HEK293 (cell line): ENCODE results near the gene XIRP1.

ENCODE experiments used
- GFI1B ChIP-seq: fragments of 450-650 bp; formaldehyde crosslinking; IDR thresholded peaks from 2 replicates; pipeline ENCODE4 v1.5.1; 2016; ENCODE audit warnings: missing biosample characterization, missing genetic modification characterization
- HOXC10 ChIP-seq: sonication (generic); formaldehyde crosslinking; IDR thresholded peaks from 2 replicates; pipeline ENCODE4 v1.8.1; 2023; ENCODE audit warnings: mild to moderate bottlenecking, missing genetic modification reagents
- INSM2 ChIP-seq: fragments of 450-650 bp; formaldehyde crosslinking; IDR thresholded peaks from 2 replicates; pipeline ENCODE4 v1.5.1; 2016; ENCODE audit warnings: missing biosample characterization, missing genetic modification characterization
- OSR2 ChIP-seq: fragments of 450-650 bp; formaldehyde crosslinking; IDR thresholded peaks from 2 replicates; pipeline ENCODE4 v1.5.1; 2016; ENCODE audit warnings: missing biosample characterization, missing genetic modification characterization
- SCRT2 ChIP-seq: fragments of 450-650 bp; formaldehyde crosslinking; IDR thresholded peaks from 2 replicates; pipeline ENCODE4 v1.5.1; 2016; ENCODE audit warnings: missing biosample characterization, missing genetic modification characterization
- SP3 ChIP-seq: fragments of 450-650 bp; formaldehyde crosslinking; IDR thresholded peaks from 2 replicates; pipeline ENCODE4 v1.5.1; 2016; ENCODE audit warnings: missing biosample characterization, missing genetic modification characterization
- ZBTB21 ChIP-seq: fragments of 450-650 bp; formaldehyde crosslinking; IDR thresholded peaks from 2 replicates; pipeline ENCODE4 v1.5.1; 2017; ENCODE audit warnings: missing biosample characterization, missing genetic modification characterization
- ZIC2 ChIP-seq: fragments of 450-650 bp; formaldehyde crosslinking; IDR thresholded peaks from 2 replicates; pipeline ENCODE4 v1.5.1; 2016; ENCODE audit warnings: missing biosample characterization, missing genetic modification characterization
- ZNF114 ChIP-seq: fragments of 450-650 bp; formaldehyde crosslinking; IDR thresholded peaks from 2 replicates; pipeline ENCODE4 v1.5.0; 2017; ENCODE audit warnings: missing biosample characterization, missing genetic modification characterization
- ZNF146 ChIP-seq: fragments of 450-650 bp; formaldehyde crosslinking; IDR thresholded peaks from 2 replicates; pipeline ENCODE4 v1.5.1; 2016; ENCODE audit warnings: missing biosample characterization, missing genetic modification characterization
- ZNF184 ChIP-seq: fragments of 450-650 bp; IDR thresholded peaks from 2 replicates; pipeline ENCODE4 v1.5.1; 2018; ENCODE audit warnings: missing biosample characterization, mild to moderate bottlenecking, missing genetic modification characterization
- ZNF19 ChIP-seq: fragments of 450-650 bp; formaldehyde crosslinking; IDR thresholded peaks from 2 replicates; pipeline ENCODE4; 2016; ENCODE audit warnings: missing biosample characterization, missing genetic modification characterization, low read depth
- ZNF202 ChIP-seq: fragments of 450-650 bp; formaldehyde crosslinking; IDR thresholded peaks from 2 replicates; pipeline ENCODE4 v1.5.1; 2016; ENCODE audit warnings: missing biosample characterization, missing genetic modification characterization, borderline replicate concordance
- ZNF24 ChIP-seq: fragments of 450-650 bp; formaldehyde crosslinking; IDR thresholded peaks from 2 replicates; pipeline ENCODE4 v1.5.1; 2016; ENCODE audit warnings: missing biosample characterization, missing genetic modification characterization
- ZNF280D ChIP-seq: fragments of 450-650 bp; formaldehyde crosslinking; IDR thresholded peaks from 2 replicates; pipeline ENCODE4 v1.5.1; 2016; ENCODE audit warnings: missing biosample characterization, missing genetic modification characterization
- ZNF302 ChIP-seq: fragments of 450-650 bp; formaldehyde crosslinking; IDR thresholded peaks from 2 replicates; pipeline ENCODE4 v1.5.1; 2016; ENCODE audit warnings: missing biosample characterization, missing genetic modification characterization, low read depth
- ZNF354C ChIP-seq: fragments of 450-650 bp; formaldehyde crosslinking; IDR thresholded peaks from 2 replicates; pipeline ENCODE4 v1.5.1; 2016; ENCODE audit warnings: missing biosample characterization, missing genetic modification characterization, low read depth, borderline replicate concordance
- ZNF488 ChIP-seq: fragments of 450-650 bp; formaldehyde crosslinking; IDR thresholded peaks from 2 replicates; pipeline ENCODE4 v1.5.1; 2016; ENCODE audit warnings: missing biosample characterization, missing genetic modification characterization
- ZNF571 ChIP-seq: fragments of 450-650 bp; formaldehyde crosslinking; IDR thresholded peaks from 2 replicates; pipeline ENCODE4 v1.5.0; 2017; ENCODE audit warnings: missing biosample characterization, missing genetic modification characterization
- ZNF623 ChIP-seq: fragments of 450-650 bp; formaldehyde crosslinking; IDR thresholded peaks from 2 replicates; pipeline ENCODE4 v1.5.1; 2016; ENCODE audit warnings: missing biosample characterization, missing genetic modification characterization
- ZNF639 ChIP-seq: fragments of 450-650 bp; formaldehyde crosslinking; IDR thresholded peaks from 2 replicates; pipeline ENCODE4 v1.5.1; 2016; ENCODE audit warnings: missing biosample characterization, missing genetic modification characterization
- ZNF645 ChIP-seq: fragments of 450-650 bp; formaldehyde crosslinking; IDR thresholded peaks from 2 replicates; pipeline ENCODE4; 2016; ENCODE audit warnings: missing biosample characterization, missing genetic modification characterization
- ZNF692 ChIP-seq: fragments of 450-650 bp; formaldehyde crosslinking; IDR thresholded peaks from 2 replicates; pipeline ENCODE4 v1.5.1; 2016; ENCODE audit warnings: missing biosample characterization, missing genetic modification characterization
- ZNF76 ChIP-seq: fragments of 450-650 bp; formaldehyde crosslinking; IDR thresholded peaks from 2 replicates; pipeline ENCODE4; 2016; ENCODE audit warnings: low read depth, missing biosample characterization, missing genetic modification characterization, borderline replicate concordance
- ZNF776 ChIP-seq: fragments of 450-650 bp; formaldehyde crosslinking; IDR thresholded peaks from 2 replicates; pipeline ENCODE4 v1.5.0; 2017; ENCODE audit warnings: missing biosample characterization, missing genetic modification characterization, borderline replicate concordance
- ZSCAN23 ChIP-seq: fragments of 450-650 bp; formaldehyde crosslinking; IDR thresholded peaks from 2 replicates; pipeline ENCODE4 v1.5.1; 2016; ENCODE audit warnings: missing biosample characterization, missing genetic modification characterization

The XIRP1 gene

GRCh38 chr3:39166134-39166710 lies 26.2 kb downstream of the XIRP1 start (continued):
- TF ChIP-seq ZNF280D (tag by site-specific recombination), result no peak
- no peak for TF ChIP-seq ZNF571 (tag by site-specific recombination)
- TF ChIP-seq INSM2 (tag by site-specific recombination), result peak; percentile 38; the same call in 1 of the 2 replicates
- TF ChIP-seq ZNF692, result no peak
- TF ChIP-seq ZNF114 (tag by site-specific recombination), result no peak
- TF ChIP-seq ZNF776, result no peak
- TF ChIP-seq ZNF146 (tag by site-specific recombination), result no peak
- TF ChIP-seq OSR2 (tag by site-specific recombination), result no peak
- TF ChIP-seq HOXC10 (CRISPR knock-in tag), result no peak
- TF ChIP-seq ZSCAN23 (tag by site-specific recombination), result no peak
- no peak for TF ChIP-seq ZNF19 (tag by site-specific recombination)
- TF ChIP-seq SCRT2 (tag by site-specific recombination), result peak; percentile 30; the same call in 1 of the 2 replicates
- 0 out of 2 replicates have a peak, but pooled peaks have one; percentile 15 for TF ChIP-seq SP3 (tag by site-specific recombination)
- no peak for TF ChIP-seq ZNF623 (tag by site-specific recombination)
- TF ChIP-seq ZIC2 (tag by site-specific recombination), result 0 out of 2 replicates have a peak, but pooled peaks have one; percentile 12
- no peak for TF ChIP-seq ZNF24 (tag by site-specific recombination)
- no peak for TF ChIP-seq ZNF202 (tag by site-specific recombination)
- no peak for TF ChIP-seq ZNF354C (tag by site-specific recombination)
- TF ChIP-seq ZNF639 (tag by site-specific recombination), result no peak
- TF ChIP-seq ZNF488, result no peak
- peak; percentile 28; the same call in 1 of the 2 replicates for TF ChIP-seq ZBTB21 (tag by site-specific recombination)
- no peak for TF ChIP-seq ZNF645 (tag by site-specific recombination)
- peak; percentile 62; the same call in 1 of the 2 replicates for TF ChIP-seq ZNF184 (tag by site-specific recombination)
- no peak for TF ChIP-seq GFI1B (tag by site-specific recombination)
- TF ChIP-seq ZNF302 (tag by site-specific recombination), result no peak
- no peak for TF ChIP-seq ZNF76
